Smooth muscle cell (in vitro differentiated cells): ENCODE data around the gene BLNK. TPM values are rescaled to one million over a fixed set of nuclear protein-coding genes. Genes with fewer than 3 reads are reported as not detected.

Experiments used
- DNase-seq: peaks from one replicate; lab custom pipeline; 2025; ENCODE audit not compliant: unreplicated experiment; lab: John Stamatoyannopoulos, UW
- H2AFZ ChIP-seq: fragments of 200-600 bp; sonication (generic); 2 replicates; pipeline ENCODE4 v1.6.0; 2016; ENCODE audit warnings: antibody characterized with exemption, low read depth, mild to moderate bottlenecking
- H3F3A ChIP-seq: fragments of 200-600 bp; sonication (generic); 2 replicates; pipeline ENCODE4 v1.6.0; 2017; ENCODE audit warnings: antibody characterized with exemption, low read depth
- H3K27ac ChIP-seq: fragments of 200-600 bp; sonication (generic); 2 replicates; pipeline ENCODE4 v1.5.1; 2016; ENCODE audit warnings: low read depth, mild to moderate bottlenecking
- H3K27me3 ChIP-seq: fragments of 200-600 bp; sonication (generic); 2 replicates; pipeline ENCODE4 v1.6.1; 2016; ENCODE audit warnings: low read depth, mild to moderate bottlenecking
- H3K36me3 ChIP-seq: fragments of 200-600 bp; sonication (generic); 2 replicates; pipeline ENCODE4 v1.5.1; 2016; ENCODE audit warnings: low read depth
- H3K4me1 ChIP-seq: fragments of 200-600 bp; sonication (generic); 2 replicates; pipeline ENCODE4 v1.5.1; 2016; ENCODE audit warnings: low read depth
- H3K4me2 ChIP-seq: fragments of 200-600 bp; sonication (generic); 2 replicates; pipeline ENCODE4 v1.6.0; 2016; ENCODE audit warnings: mild to moderate bottlenecking
- H3K4me3 ChIP-seq: fragments of 200-600 bp; sonication (generic); 2 replicates; pipeline ENCODE4 v1.5.1; 2016; ENCODE audit warnings: mild to moderate bottlenecking
- H3K79me2 ChIP-seq: fragments of 200-600 bp; sonication (generic); 2 replicates; pipeline ENCODE4 v1.6.0; 2016; ENCODE audit warnings: low read depth, mild to moderate bottlenecking
- H3K9ac ChIP-seq: fragments of 200-600 bp; sonication (generic); 2 replicates; pipeline ENCODE4 v1.6.0; 2016; ENCODE audit warnings: low read depth
- H3K9me3 ChIP-seq: fragments of 200-600 bp; sonication (generic); replicated peaks from 2 replicates; pipeline ENCODE4 v1.5.1; 2016; ENCODE audit warnings: low read depth
- H4K20me1 ChIP-seq: fragments of 200-600 bp; sonication (generic); 2 replicates; pipeline ENCODE4 v1.6.0; 2016; ENCODE audit warnings: low read depth
- CTCF ChIP-seq: fragments of 200-600 bp; sonication (generic); IDR thresholded peaks from 2 replicates; pipeline ENCODE4 v1.5.1; 2017; ENCODE audit warnings: borderline replicate concordance, mild to moderate bottlenecking, antibody characterized with exemption; ENCODE audit not compliant: insufficient read depth, poor library complexity, severe bottlenecking
- WGBS: methylation state at CpG from one replicate; pipeline ENCODE4 v1.1.7; 2016; ENCODE audit warnings: low lambda C conversion rate; 5-methylcytosine and 5-hydroxymethylcytosine counted together
- polyA plus RNA-seq: library from polyadenylated mRNA; unstranded; fragments of >200 nt; fragmentation: Nextera tagmentation; extraction: Ambion mirVana; gene quantifications from 2 replicates; pipeline ENCODE4 v1.2.1, GENCODE V29; 2016
- total RNA-seq: library from RNA; depleted of rRNA; stranded (reverse); fragments of >200 nt; gene quantifications from 2 replicates; pipeline ENCODE4 v1.2.3, GENCODE V29; 2014

The BLNK gene
- total and polyA plus RNA-seq, 2 experiments from 2014 or later: 1.3 to 6.1 TPM

GRCh38 chr10:96272316-96273280, 1.2 kb upstream of the BLNK start:
- Histone ChIP-seq H3K27me3 (no peaks in the 10 kb centered on the region), H3K4me2 (no peak overlapping the region), H2AFZ (no peak overlapping the region), H3K4me1 (no peaks in the 10 kb centered on the region), H3K9ac (no peak overlapping the region), H3K27ac (peak overlapping the region; percentile 55), H3K79me2 (no peaks in the 10 kb centered on the region), H3F3A (no peaks in the 10 kb centered on the region), H3K4me3 (no peak overlapping the region), H4K20me1 (no peaks in the 10 kb centered on the region), H3K9me3 (no peaks in the 10 kb centered on the region), H3K36me3 (no peaks in the 10 kb centered on the region)
- 79% methylated on average over 8 of the region's 8 CpGs for WGBS
- no peak for DNase-seq
- TF ChIP-seq CTCF: no peak

- Histone ChIP-seq H3F3A (no peaks in the 10 kb centered on the region), H3K27me3 (no peaks in the 10 kb centered on the region), H3K9ac (no peak overlapping the region), H3K4me2 (no peak overlapping the region), H3K79me2 (no peaks in the 10 kb centered on the region), H3K4me1 (no peaks in the 10 kb centered on the region), H3K27ac (no peak overlapping the region), H3K4me3 (peak overlapping the region; percentile 28), H2AFZ (no peak overlapping the region), H3K36me3 (no peaks in the 10 kb centered on the region), H4K20me1 (no peaks in the 10 kb centered on the region), H3K9me3 (no peaks in the 10 kb centered on the region)
- no peak for DNase-seq
- 96% methylated on average over 2 of the region's 2 CpGs for WGBS
- no peak for TF ChIP-seq CTCF
Measured at GRCh38 chr10:96270571-96270970, 798 bp downstream of the BLNK start.

GRCh38 chr10:96269438-96270300, 1.7 kb downstream of the BLNK start:
- no peaks in the 10 kb centered on the region for H3F3A ChIP-seq
- no peak overlapping the region for H3K27ac ChIP-seq
- H3K4me3 ChIP-seq: no peak overlapping the region
- H3K79me2 ChIP-seq: no peaks in the 10 kb centered on the region
- no peaks in the 10 kb centered on the region for H3K9me3 ChIP-seq
- H3K27me3 ChIP-seq: no peaks in the 10 kb centered on the region
- H3K9ac ChIP-seq: no peak overlapping the region
- WGBS: 87% methylated on average over 6 of the region's 6 CpGs
- H3K4me2 ChIP-seq: no peak overlapping the region
- DNase-seq: no peak
- H3K36me3 ChIP-seq: no peaks in the 10 kb centered on the region
- H4K20me1 ChIP-seq: no peaks in the 10 kb centered on the region
- TF ChIP-seq CTCF: no peak
- no peaks in the 10 kb centered on the region for H3K4me1 ChIP-seq
- H2AFZ ChIP-seq: no peak overlapping the region
